Astrocyte (in vitro differentiated cells and primary cell): ENCODE measurements around the gene PTPRE.

ENCODE experiments used
- EZH2 ChIP-seq: IDR thresholded peaks from 2 replicates; pipeline ENCODE4 v1.6.1; 2012; ENCODE audit warnings: mild to moderate bottlenecking, low read length, inconsistent platforms; ENCODE audit not compliant: insufficient read depth
- TF ChIP-seq, protein P1 (sequence below): IDR thresholded peaks from 2 replicates; pipeline ENCODE4 v1.5.1; 2011; ENCODE audit warnings: low read depth, mild to moderate bottlenecking, inconsistent platforms, low read length, moderate library complexity; ENCODE audit not compliant: insufficient read depth

DNA sequence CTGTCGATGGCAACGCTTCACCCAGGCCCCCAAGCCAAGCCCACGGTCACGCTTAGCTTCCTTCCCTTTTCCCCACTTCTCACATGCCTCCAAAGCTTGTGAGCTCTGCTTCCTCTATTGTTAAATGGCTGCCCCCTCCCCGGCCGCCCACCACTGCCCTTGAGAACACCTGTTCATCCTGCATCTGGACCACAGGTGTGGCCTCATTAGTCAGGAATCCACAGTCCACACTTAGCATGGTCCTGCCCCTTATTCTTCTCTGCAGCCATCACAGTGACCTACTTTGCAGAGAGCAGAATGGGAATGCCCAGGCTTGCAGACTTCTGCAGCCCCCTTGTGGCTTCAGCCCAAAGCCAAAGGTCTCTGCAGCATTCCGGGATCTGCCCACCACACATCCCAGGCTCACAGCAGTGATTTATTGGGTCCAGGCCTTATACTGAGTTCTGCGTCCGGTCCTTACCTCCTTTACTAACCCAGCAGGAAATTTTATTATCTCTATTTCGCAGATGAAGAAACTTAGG, 66.9 kb downstream of the PTPRE start:
- TF ChIP-seq, protein P1, sequence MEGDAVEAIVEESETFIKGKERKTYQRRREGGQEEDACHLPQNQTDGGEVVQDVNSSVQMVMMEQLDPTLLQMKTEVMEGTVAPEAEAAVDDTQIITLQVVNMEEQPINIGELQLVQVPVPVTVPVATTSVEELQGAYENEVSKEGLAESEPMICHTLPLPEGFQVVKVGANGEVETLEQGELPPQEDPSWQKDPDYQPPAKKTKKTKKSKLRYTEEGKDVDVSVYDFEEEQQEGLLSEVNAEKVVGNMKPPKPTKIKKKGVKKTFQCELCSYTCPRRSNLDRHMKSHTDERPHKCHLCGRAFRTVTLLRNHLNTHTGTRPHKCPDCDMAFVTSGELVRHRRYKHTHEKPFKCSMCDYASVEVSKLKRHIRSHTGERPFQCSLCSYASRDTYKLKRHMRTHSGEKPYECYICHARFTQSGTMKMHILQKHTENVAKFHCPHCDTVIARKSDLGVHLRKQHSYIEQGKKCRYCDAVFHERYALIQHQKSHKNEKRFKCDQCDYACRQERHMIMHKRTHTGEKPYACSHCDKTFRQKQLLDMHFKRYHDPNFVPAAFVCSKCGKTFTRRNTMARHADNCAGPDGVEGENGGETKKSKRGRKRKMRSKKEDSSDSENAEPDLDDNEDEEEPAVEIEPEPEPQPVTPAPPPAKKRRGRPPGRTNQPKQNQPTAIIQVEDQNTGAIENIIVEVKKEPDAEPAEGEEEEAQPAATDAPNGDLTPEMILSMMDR: no peak
- no peak for TF ChIP-seq EZH2
